HCT116 (cell line): ENCODE data around the gene PRKRIP1. TPM values are rescaled to one million over a fixed set of nuclear protein-coding genes. Genes with fewer than 3 reads are reported as not detected.

Experiments
- ATAC-seq: fragments of 200-7000 bp; cut with Tn5 transposase; 2 replicates; pipeline ENCODE4 v1.9.1; 2020; ENCODE audit warnings: mild to moderate bottlenecking, moderate library complexity
- BruUV-seq: library from RNA; stranded (reverse); fragments of 400-500 nt; replicated peaks from 2 replicates; lab custom pipeline; 2021; lab: Mats Ljungman, UMichigan
- CTCF ChIA-PET: fragments of 300-600 bp; sonication (Branson Sonifier 250); formaldehyde crosslinking; loops from one replicate; lab custom pipeline; 2021; ENCODE audit warnings: antibody characterized with exemption; lab: Charles Lee
- POLR2A ChIA-PET: fragments of 300-600, 350-600 bp; sonication (Branson Sonifier 250); formaldehyde crosslinking; loops from one replicate; lab custom pipeline; 2021; ENCODE audit warnings: antibody characterized with exemption; lab: Charles Lee
- RAD21 ChIA-PET, 2 experiments: fragments of 300-600 bp; sonication (Branson Sonifier 250); formaldehyde crosslinking; loops; one replicate each; lab custom pipeline; 2023; ENCODE audit warnings: low total read pairs in 2 of 2; ENCODE audit not compliant: uncharacterized antibody in 2 of 2, unreplicated experiment in 2 of 2, low non-redundant PET in 1 of 2; lab: Charles Lee
- DNase-seq: peaks from one replicate; pipeline ENCODE4 v3.0.0-alpha.2; 2010; ENCODE audit warnings: low read depth, low spot score
- H2AFZ ChIP-seq: fragments of 200-600 bp; shearing (Covaris generic), sonication (generic); 2 replicates; pipeline ENCODE4 v1.6.1; 2017; ENCODE audit warnings: low read depth, mixed run types, mixed read lengths, antibody characterized with exemption, low read length; ENCODE audit not compliant: poor library complexity, severe bottlenecking
- H3K27ac ChIP-seq: 2 replicates; pipeline ENCODE4 v1.5.1; 2012; ENCODE audit warnings: low read depth, low read length
- H3K27me3 ChIP-seq: fragments of 200-600 bp; sonication (generic); 2 replicates; pipeline ENCODE4 v1.6.1; 2016; ENCODE audit warnings: mixed run types, low read length, mixed read lengths; ENCODE audit not compliant: insufficient read depth
- H3K36me3 ChIP-seq, 2 experiments: fragments of 200-500 bp in 1 of 2; fragments of 200-600 bp in 1 of 2; sonication (Bioruptor generic) in 1 of 2; sonication (generic) in 1 of 2; 2 replicates each; pipeline versions ENCODE4 v1.5.1 to v1.6.1; 2014 to 2016; ENCODE audit warnings: low read length in 2 of 2, inconsistent platforms in 1 of 2, mixed read lengths in 1 of 2, mixed run types in 1 of 2; ENCODE audit not compliant: insufficient read depth in 2 of 2, control insufficient read depth in 1 of 2
- H3K4me1 ChIP-seq, 2 experiments: fragments of 200-600 bp in 1 of 2; sonication (generic) in 1 of 2; 2 replicates each; pipeline versions ENCODE4 v1.5.1 to v1.6.1; 2012 to 2017; ENCODE audit warnings: low read length in 2 of 2, inconsistent platforms in 1 of 2, mild to moderate bottlenecking in 1 of 2, mixed read lengths in 1 of 2, mixed run types in 1 of 2, moderate library complexity in 1 of 2; ENCODE audit not compliant: insufficient read depth in 2 of 2, control insufficient read depth in 1 of 2
- H3K4me2 ChIP-seq: fragments of 200-600 bp; sonication (generic); 2 replicates; pipeline ENCODE4 v1.6.1; 2017; ENCODE audit warnings: mixed run types, low read length, mixed read lengths
- H3K4me3 ChIP-seq, 2 experiments: fragments of 200-600 bp in 1 of 2; sonication (generic) in 1 of 2; replicated peaks in 1 of 2; 2 replicates each; pipeline ENCODE4 v1.5.1; 2011 to 2016; ENCODE audit warnings: low read length in 2 of 2, control low read depth in 1 of 2, low read depth in 1 of 2, mild to moderate bottlenecking in 1 of 2, mixed read lengths in 1 of 2, mixed run types in 1 of 2
- H3K79me2 ChIP-seq: fragments of 200-600 bp; sonication (generic); 2 replicates; pipeline ENCODE4 v1.6.1; 2017; ENCODE audit warnings: mild to moderate bottlenecking, mixed run types, low read length, moderate library complexity, mixed read lengths; ENCODE audit not compliant: insufficient read depth
- H3K9ac ChIP-seq: fragments of 200-600 bp; sonication (generic); 2 replicates; pipeline ENCODE4 v1.6.1; 2016; ENCODE audit warnings: low read length, mixed read lengths
- H3K9me2 ChIP-seq: fragments of 200-600 bp; sonication (generic), shearing (Covaris generic); 2 replicates; pipeline ENCODE4 v1.6.1; 2017; ENCODE audit warnings: mixed run types, mild to moderate bottlenecking, moderate library complexity; ENCODE audit not compliant: insufficient read depth
- H3K9me3 ChIP-seq, 2 experiments: fragments of 200-500 bp in 1 of 2; fragments of 200-600 bp in 1 of 2; sonication (Bioruptor generic) in 1 of 2; sonication (generic) in 1 of 2; 2 replicates each; pipeline ENCODE4 v1.6.1; 2014 to 2017; ENCODE audit warnings: low read length in 2 of 2, mixed read lengths in 2 of 2, inconsistent platforms in 1 of 2, low read depth in 1 of 2, mild to moderate bottlenecking in 1 of 2, mixed run types in 1 of 2, moderate library complexity in 1 of 2; ENCODE audit not compliant: control insufficient read depth in 1 of 2, insufficient read depth in 1 of 2
- H4K20me1 ChIP-seq: fragments of 200-600 bp; sonication (generic), shearing (Covaris generic); 2 replicates; pipeline ENCODE4 v1.6.1; 2017; ENCODE audit warnings: mixed run types, mild to moderate bottlenecking, moderate library complexity; ENCODE audit not compliant: insufficient read depth
- ATF3 ChIP-seq: IDR thresholded peaks from 2 replicates; pipeline ENCODE4 v1.6.1; 2012
- CBX3 ChIP-seq: IDR thresholded peaks from 2 replicates; pipeline ENCODE4 v1.6.1; 2012; ENCODE audit warnings: low read depth
- CEBPB ChIP-seq: IDR thresholded peaks from 2 replicates; pipeline ENCODE4 v1.6.1; 2012; ENCODE audit warnings: low read depth
- CTCF ChIP-seq, 3 experiments: fragments of 200-600 bp in 1 of 3; sonication (generic) in 1 of 3; IDR thresholded peaks in 2 of 3; conservative IDR thresholded peaks in 1 of 3; 2 replicates each; pipeline ENCODE4 v1.5.1; 2012 to 2017; ENCODE audit warnings: low read depth in 2 of 3, low read length in 2 of 3, antibody characterized with exemption in 1 of 3, borderline replicate concordance in 1 of 3, control low read depth in 1 of 3, mild to moderate bottlenecking in 1 of 3, mixed read lengths in 1 of 3, mixed run types in 1 of 3, moderate library complexity in 1 of 3; ENCODE audit not compliant: insufficient read depth in 1 of 3
- EGR1 ChIP-seq: IDR thresholded peaks from 2 replicates; pipeline ENCODE4 v1.6.1; 2012; ENCODE audit warnings: low read depth
- ELF1 ChIP-seq: IDR thresholded peaks from 2 replicates; pipeline ENCODE4 v1.6.1; 2012; ENCODE audit warnings: low read depth, borderline replicate concordance
- EZH2 ChIP-seq: fragments of 200-600 bp; sonication (generic); IDR thresholded peaks from 2 replicates; pipeline ENCODE4 v1.6.1; 2017; ENCODE audit warnings: antibody characterized with exemption, mixed run types
- EZH2phosphoT487 ChIP-seq: fragments of 200-600 bp; IDR thresholded peaks from 2 replicates; pipeline ENCODE4 v1.6.1; 2018; ENCODE audit warnings: antibody characterized with exemption, borderline replicate concordance
- FOSL1 ChIP-seq: IDR thresholded peaks from 2 replicates; pipeline ENCODE4 v1.6.1; 2012; ENCODE audit warnings: low read depth
- JUND ChIP-seq: IDR thresholded peaks from 2 replicates; pipeline ENCODE4 v1.6.1; 2012
- POLR2A ChIP-seq: IDR thresholded peaks from 2 replicates; pipeline ENCODE4 v1.7.0; 2011; ENCODE audit warnings: borderline replicate concordance; ENCODE audit not compliant: insufficient read depth, insufficient read length; ENCODE audit errors: extremely low read depth
- POLR2AphosphoS5 ChIP-seq: IDR thresholded peaks from 2 replicates; pipeline ENCODE4 v1.6.1; 2011; ENCODE audit warnings: mild to moderate bottlenecking, low read depth, low read length, moderate library complexity
- RAD21 ChIP-seq: IDR thresholded peaks from 2 replicates; pipeline ENCODE4 v1.6.1; 2012; ENCODE audit warnings: low read depth, mild to moderate bottlenecking
- SIN3A ChIP-seq: IDR thresholded peaks from 2 replicates; pipeline ENCODE4 v1.6.1; 2012; ENCODE audit warnings: low read depth
- SRF ChIP-seq: IDR thresholded peaks from 2 replicates; pipeline ENCODE4 v1.6.1; 2012; ENCODE audit warnings: low read depth
- TCF7L2 ChIP-seq: IDR thresholded peaks from 2 replicates; pipeline ENCODE4 v1.7.0; 2011; ENCODE audit warnings: borderline replicate concordance, inconsistent platforms; ENCODE audit not compliant: insufficient read depth, insufficient read length; ENCODE audit errors: extremely low read depth
- YY1 ChIP-seq: IDR thresholded peaks from 2 replicates; pipeline ENCODE4 v1.6.1; 2011; ENCODE audit warnings: low read length, low read depth, moderate library complexity, mild to moderate bottlenecking; ENCODE audit not compliant: insufficient replicate concordance; ENCODE audit errors: extremely low read depth
- ZBTB33 ChIP-seq: IDR thresholded peaks from 2 replicates; pipeline ENCODE4 v1.6.1; 2011; ENCODE audit warnings: mild to moderate bottlenecking, low read length, moderate library complexity; ENCODE audit not compliant: insufficient replicate concordance; ENCODE audit errors: extremely low read depth
- ZNF274 ChIP-seq: fragments of 200-500 bp; sonication (Bioruptor generic); IDR thresholded peaks from 2 replicates; pipeline ENCODE4 v1.6.1; 2014; ENCODE audit warnings: mild to moderate bottlenecking, low read depth, low read length, inconsistent platforms
- intact Hi-C: fragments of 100-400 bp; cut with micrococcal nuclease; formaldehyde crosslinking; loops from 2 replicates; pipeline ENCODE4 v1.10.0; 2022
- total RNA-seq: library from RNA; stranded (reverse); gene quantifications from one replicate; pipeline ENCODE4 v1.2.1, GENCODE V29; 2021; ENCODE audit not compliant: unreplicated experiment
- TF ChIP-seq, protein P1 (sequence below): IDR thresholded peaks from 2 replicates; pipeline ENCODE4 v1.6.1; 2012

Gene PRKRIP1
- total RNA-seq, 1 experiment from 2014 or later: 23.0 TPM

- ChIA-PET RAD21 (no interaction called here), CTCF (no interaction called here), POLR2A (no interaction called here)
- no peak overlapping the region for H3K4me3 ChIP-seq
- DNase-seq (no peak), ATAC-seq (no peak)
- H3K9me2 ChIP-seq: no peaks in the 10 kb centered on the region
- H3K27ac ChIP-seq: no peak overlapping the region
- intact Hi-C loops: no loop called here
- H3K9me3 ChIP-seq: no peaks in the 10 kb centered on the region
- no peak overlapping the region for H3K9ac ChIP-seq
- H3K79me2 ChIP-seq: no peaks in the 10 kb centered on the region
- TF ChIP-seq SIN3A (no peak), EGR1 (no peak), EZH2 (no peak), ZBTB33 (no peak), YY1 (no peak), FOSL1 (no peak), POLR2AphosphoS5 (no peak), ELF1 (no peak), POLR2A (no peak), CEBPB (no peak), SRF (no peak), CTCF (IDR thresholded peaks at IDR 0.05 in 2 of 3, conservative IDR thresholded peaks at IDR 0.05 in 1 of 3; ENCODE audit: borderline replicate concordance in 1 of 3, insufficient read depth in 1 of 3, low read depth in 2 of 3, low read length in 2 of 3) (no peak), JUND (no peak), TCF7L2 (no peak), EZH2phosphoT487 (no peak), ZNF274 (no peak), RAD21 (no peak), ATF3 (no peak), CBX3 (no peak)
- TF ChIP-seq, protein P1, sequence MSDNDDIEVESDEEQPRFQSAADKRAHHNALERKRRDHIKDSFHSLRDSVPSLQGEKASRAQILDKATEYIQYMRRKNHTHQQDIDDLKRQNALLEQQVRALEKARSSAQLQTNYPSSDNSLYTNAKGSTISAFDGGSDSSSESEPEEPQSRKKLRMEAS: no peak
- H3K27me3 ChIP-seq: no peaks in the 10 kb centered on the region
- H3K4me2 ChIP-seq: no peak overlapping the region
- H3K36me3 ChIP-seq: peaks cover 10 to 16% of the 10 kb centered on the region in 2 experiments; a peak in 3 of 4 replicates
- BruUV-seq: no TSS peak
- peaks cover 9 to 24% of the 10 kb centered on the region in 2 experiments for H3K4me1 ChIP-seq
- H2AFZ ChIP-seq: no peak overlapping the region
- H4K20me1 ChIP-seq: no peaks in the 10 kb centered on the region
These were observed 29.6 kb downstream of the PRKRIP1 start for GRCh38 chr7:102425639-102426267.
